NB4 (cell line): ENCODE results near the gene CSTPP1.

Experiments
- POLR2A ChIP-seq: IDR thresholded peaks from 2 replicates; pipeline ENCODE4 v1.6.1; 2011; ENCODE audit warnings: mild to moderate bottlenecking; ENCODE audit not compliant: insufficient read length; ENCODE audit errors: extremely low read depth
- TF ChIP-seq, protein P1 (sequence below): IDR thresholded peaks from one replicate; pipeline ENCODE4 v1.5.1; 2012; ENCODE audit warnings: low read depth, low read length
- TF ChIP-seq, protein P2 (sequence below): IDR thresholded peaks from 2 replicates; pipeline ENCODE4 v1.6.1; 2011; ENCODE audit warnings: low read depth, low read length

DNA sequence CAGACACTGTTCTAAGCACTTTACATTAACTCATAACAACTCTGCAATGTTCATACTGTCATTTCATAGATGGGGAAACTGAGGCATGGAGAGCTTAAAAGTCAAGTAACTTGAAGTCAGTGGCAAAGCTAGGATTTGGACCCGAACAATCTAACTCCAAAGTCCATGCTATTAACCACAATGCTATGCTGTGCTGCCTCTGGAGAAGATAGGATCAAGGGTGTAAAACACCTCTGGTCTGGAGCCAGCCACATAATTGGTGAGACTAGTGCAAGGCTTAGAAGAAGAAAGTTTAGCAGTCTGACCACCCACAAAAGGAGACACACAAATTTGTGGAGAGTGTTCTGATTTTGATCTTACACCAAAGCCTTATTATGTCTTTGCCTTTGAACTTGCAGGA is 196.4 kb downstream of the CSTPP1 start:
- TF ChIP-seq, protein P1, sequence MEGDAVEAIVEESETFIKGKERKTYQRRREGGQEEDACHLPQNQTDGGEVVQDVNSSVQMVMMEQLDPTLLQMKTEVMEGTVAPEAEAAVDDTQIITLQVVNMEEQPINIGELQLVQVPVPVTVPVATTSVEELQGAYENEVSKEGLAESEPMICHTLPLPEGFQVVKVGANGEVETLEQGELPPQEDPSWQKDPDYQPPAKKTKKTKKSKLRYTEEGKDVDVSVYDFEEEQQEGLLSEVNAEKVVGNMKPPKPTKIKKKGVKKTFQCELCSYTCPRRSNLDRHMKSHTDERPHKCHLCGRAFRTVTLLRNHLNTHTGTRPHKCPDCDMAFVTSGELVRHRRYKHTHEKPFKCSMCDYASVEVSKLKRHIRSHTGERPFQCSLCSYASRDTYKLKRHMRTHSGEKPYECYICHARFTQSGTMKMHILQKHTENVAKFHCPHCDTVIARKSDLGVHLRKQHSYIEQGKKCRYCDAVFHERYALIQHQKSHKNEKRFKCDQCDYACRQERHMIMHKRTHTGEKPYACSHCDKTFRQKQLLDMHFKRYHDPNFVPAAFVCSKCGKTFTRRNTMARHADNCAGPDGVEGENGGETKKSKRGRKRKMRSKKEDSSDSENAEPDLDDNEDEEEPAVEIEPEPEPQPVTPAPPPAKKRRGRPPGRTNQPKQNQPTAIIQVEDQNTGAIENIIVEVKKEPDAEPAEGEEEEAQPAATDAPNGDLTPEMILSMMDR, result no peak
- TF ChIP-seq POLR2A, result no peak
- TF ChIP-seq, protein P2, sequence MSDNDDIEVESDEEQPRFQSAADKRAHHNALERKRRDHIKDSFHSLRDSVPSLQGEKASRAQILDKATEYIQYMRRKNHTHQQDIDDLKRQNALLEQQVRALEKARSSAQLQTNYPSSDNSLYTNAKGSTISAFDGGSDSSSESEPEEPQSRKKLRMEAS, result no peak
